ENCODE measurements around the gene LRP2.

LRP2 gene

GRCh38 chr2:169119851-169120250, 242.5 kb downstream of the LRP2 start:
- DNase-seq (ENCODE audit: low read depth in 2 of 2), result no peak

GRCh38 chr2:169119123-169119760, 243.1 kb downstream of the LRP2 start:
- DNase-seq (ENCODE audit: low read depth in 2 of 2), result no peak

- DNase-seq (ENCODE audit: low read depth in 2 of 2), result no peak
Measured at GRCh38 chr2:169118060-169118459, 244.3 kb downstream of the LRP2 start.

DNA sequence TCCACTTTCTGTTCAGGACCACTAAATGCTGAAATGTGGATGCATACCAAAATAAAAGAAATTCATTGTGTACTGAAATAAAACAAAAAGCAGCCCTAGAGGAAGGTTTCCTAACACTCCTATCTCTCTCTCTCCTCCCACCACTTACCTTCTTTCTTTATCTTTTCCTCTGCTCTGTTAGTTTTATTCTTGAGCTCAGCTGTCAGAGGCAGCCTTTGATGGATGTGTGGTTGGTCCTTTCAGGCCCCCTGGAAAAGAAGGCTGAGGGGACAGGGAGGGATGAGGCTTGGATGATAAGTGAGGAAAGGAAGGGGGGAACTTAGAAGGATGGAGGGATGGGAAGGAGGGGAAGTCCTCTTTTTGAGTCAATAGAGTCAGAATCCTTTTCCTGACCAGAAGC, 245.3 kb downstream of the LRP2 start:
- DNase-seq (ENCODE audit: low read depth in 2 of 2), result no peak

DNA sequence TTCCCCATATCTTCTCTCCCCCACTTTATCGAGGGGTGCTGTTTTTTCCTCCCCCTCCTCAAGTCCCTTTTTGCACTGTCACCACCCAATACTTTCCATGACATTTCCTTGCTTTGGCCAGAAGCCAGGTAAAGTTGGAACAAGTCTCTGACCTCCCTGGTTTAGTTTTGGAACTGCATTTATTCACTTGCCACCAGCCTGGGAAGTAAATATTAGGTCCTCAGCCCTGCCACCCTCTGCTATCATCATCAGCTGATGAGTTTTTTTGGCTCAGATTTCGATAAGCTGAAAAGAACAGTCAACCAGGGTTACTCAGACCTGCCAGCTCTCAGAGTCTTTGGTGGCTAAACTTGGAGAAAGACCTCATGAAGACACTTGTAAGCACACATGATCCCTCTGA, 246.0 kb downstream of the LRP2 start:
- DNase-seq (ENCODE audit: low read depth in 2 of 2), result no peak

GRCh38 chr2:169114056-169114455, 248.3 kb downstream of the LRP2 start:
- DNase-seq (ENCODE audit: low read depth in 2 of 2), result no peak

GRCh38 chr2:169112841-169113240, 249.5 kb downstream of the LRP2 start:
- no peak for DNase-seq (ENCODE audit: low read depth in 2 of 2)

DNA sequence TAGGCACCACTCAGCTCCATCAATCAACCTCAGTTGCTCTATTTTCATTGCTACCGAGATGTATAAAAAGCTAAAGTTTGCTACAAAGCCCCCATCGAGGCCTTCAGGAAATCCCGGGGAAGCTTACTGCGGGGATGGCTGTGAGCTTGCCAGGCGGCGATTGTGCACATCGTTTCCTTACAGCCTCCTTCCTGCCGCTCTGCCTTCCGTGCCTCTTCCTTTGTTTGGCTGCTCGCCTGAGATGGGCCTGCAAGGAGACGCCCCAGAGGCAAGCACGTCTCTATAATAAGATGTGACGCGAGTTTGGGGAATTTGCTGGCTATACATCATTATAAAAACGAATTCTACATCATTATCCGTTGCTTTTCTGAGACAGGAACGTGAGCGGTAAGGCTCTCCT, 251.4 kb downstream of the LRP2 start:
- no peak for DNase-seq (ENCODE audit: low read depth in 2 of 2)

DNA sequence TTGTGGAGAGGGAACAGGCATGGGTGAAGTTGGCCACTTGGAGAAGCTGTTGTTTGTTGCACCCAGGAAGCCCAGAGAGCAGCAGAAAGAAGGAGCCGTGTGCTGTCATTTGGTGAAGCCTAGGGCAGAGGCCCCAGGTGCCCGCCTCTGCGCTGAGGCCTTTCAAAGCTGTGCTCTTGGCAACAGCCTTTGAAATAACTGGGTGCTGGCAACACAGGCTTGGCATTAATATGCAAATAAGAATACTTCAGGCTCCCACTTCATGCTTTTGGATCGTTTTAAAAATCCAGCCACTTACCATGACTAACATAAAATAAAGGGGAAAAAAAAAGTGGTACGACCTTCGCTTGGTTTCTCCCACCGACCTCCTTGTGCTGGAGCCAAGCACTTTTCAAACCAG, 251.9 kb downstream of the LRP2 start:
- DNase-seq (ENCODE audit: low read depth in 2 of 2), result no peak

- DNase-seq (ENCODE audit: low read depth in 2 of 2), result peak; percentile 37 to 45
Measured at GRCh38 chr2:169109502-169110409, 252.6 kb downstream of the LRP2 start.

DNA sequence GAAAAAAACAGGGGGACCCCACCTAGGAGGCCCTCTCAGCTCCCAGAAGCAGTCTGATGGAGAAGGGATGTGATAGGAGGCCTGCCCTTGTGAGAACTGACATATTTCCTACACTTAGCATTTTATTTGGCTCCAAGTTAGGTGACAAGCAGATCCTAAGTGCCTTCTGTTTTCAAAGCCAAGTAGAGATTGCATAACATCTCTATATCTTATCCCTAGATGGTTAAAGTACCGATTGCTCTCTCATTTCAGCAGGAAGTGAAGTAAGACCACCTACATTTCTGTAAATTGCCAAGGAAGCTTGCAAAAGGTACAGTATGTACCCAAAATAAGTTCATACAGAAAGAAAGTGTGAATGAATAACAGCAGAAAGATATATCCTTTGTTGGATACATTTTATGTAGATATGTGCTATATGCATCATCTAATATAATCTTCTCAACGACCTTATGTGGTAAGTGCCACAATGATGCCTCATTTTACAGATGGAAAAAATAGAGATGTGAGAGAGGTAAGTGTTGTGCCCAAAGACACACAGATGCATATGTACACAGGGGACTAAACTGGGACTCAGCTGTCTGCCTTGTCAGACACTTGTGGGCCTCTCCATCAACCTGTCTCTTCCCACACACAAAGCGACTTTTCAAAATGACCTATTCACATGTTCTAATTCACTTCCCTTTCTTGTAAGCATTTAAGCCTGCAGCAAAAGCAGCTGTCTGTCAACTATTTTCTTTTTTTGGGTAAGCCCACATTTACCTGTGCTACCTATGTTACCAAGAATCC, 254.0 kb downstream of the LRP2 start:
- no peak for DNase-seq (ENCODE audit: low read depth in 2 of 2)

GRCh38 chr2:169107645-169108044, 254.7 kb downstream of the LRP2 start:
- DNase-seq (ENCODE audit: low read depth in 2 of 2), result no peak

- DNase-seq (ENCODE audit: low read depth in 2 of 2), result no peak
Measured at GRCh38 chr2:169106563-169107545, 255.5 kb downstream of the LRP2 start.

DNA sequence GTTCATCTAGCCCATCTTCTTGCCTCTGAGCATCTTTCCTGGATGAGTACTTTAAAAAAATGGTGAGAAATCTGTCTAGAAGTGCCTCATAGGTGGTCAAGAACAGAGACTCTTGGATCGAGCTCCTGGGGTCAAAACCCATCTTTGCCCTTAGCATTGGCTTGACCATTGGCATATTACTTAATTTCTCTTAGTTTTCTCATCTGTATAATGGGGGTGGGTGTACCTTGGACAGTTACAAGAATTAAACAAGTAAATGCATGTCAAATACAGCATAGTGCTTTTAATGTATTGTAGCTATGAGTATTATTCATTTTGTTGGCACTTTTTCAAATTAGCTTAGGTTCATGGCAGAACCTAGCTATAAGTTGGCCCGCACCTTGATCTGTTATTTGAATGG, 256.2 kb downstream of the LRP2 start:
- no peak for DNase-seq (ENCODE audit: low read depth in 2 of 2)

DNA sequence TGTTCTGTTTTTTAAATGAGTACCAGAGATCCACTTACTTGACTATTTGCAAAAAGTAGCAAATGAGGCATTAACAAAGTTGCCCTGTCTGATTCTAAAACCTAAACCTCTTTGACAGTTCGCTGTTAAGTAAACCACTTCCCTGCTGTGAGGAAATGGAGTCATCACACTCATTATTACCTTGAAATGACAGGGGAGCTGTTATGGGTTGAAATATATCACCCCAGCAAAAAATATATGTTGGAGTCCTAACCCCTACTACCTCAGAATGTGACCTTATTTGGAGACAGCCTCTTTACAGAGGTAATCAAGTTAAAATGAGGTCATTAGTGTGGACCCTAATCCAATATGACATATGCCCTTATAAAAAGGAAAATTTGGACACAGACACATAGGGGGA, 256.9 kb downstream of the LRP2 start:
- no peak for DNase-seq (ENCODE audit: low read depth in 2 of 2)

DNA sequence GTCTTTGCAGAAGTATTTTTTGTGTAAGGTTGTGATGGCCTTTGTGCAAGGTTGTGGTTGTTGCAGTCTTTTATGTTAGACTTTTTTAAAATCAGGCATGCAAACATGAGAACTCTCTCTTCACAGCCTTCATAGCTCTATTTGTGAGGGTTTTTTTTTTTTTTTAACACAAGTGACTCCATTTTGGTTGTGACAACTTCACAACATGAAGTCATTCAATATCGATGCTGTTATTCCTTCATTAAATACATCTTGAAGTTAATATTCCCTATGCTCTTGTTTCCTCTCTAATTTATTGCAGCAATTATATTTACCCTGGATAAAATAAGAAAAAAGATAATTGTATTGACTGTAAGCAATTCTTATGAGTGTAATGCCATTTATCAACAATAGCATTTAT, 257.5 kb downstream of the LRP2 start:
- no peak for DNase-seq (ENCODE audit: low read depth in 2 of 2)

- DNase-seq (ENCODE audit: low read depth in 2 of 2), result no peak
Measured at GRCh38 chr2:169095621-169096105, 266.7 kb downstream of the LRP2 start.

DNA sequence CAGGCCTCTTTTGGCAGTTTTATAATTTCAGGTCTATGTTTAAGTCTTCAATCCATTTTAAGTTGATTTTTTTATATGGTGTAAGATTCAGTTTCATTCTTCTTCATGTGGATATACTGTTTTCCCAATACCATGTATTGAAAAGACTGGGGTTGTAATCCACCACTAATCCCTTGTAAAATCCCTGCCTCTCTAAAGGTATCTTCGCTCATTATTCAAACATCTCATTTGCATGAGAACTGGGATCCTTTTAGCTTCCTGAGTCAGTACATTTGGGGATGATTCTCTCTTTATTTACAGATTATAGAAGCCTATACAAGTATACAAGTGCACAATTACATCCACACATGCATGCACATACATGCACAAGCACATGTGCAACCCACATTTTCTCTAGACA, 267.7 kb downstream of the LRP2 start:
- no peak for DNase-seq (ENCODE audit: low read depth in 2 of 2)

- no peak for DNase-seq (ENCODE audit: low read depth in 2 of 2)
Measured at GRCh38 chr2:169093535-169093934, 268.8 kb downstream of the LRP2 start.

DNA sequence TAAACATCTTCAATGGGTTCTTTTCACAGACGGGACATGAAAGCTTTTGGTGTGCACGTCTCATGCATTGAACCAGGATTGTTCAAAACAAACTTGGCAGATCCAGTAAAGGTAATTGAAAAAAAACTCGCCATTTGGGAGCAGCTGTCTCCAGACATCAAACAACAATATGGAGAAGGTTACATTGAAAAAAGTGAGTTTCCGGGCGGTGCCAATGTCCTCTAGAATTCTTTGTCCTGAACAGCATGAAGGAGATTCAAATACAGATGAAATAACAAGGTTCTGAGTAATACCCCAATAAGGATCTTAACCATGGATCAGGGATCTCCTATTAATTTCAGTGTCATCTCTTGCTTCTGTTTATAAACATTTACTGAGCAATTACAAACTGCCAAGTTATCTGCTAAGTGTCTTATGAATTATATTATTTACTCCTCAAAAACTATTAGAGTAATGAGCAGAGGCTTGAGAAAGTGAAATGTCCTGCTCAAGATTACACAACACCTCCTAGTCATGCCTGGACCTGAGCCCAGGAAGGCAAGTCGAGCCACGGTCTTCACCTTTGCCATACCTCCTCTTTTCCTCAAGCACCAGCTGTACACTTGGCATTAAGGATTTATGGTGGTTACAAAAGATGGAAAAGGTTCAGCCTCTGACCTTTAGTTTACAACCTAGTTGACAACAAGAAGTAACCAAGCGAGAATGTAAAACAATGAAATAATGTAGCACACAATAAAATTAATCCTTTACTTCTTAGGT, 270.4 kb downstream of the LRP2 start:
- DNase-seq (ENCODE audit: low read depth in 2 of 2), result no peak

Measured in stimulated activated CD4-positive, alpha-beta T cell treated with anti-CD3 and anti-CD28 coated beads, Interleukin-1b, Interleukin-23, amount 100 ng/mL, for 1 hour (primary cell).